HEK293 (cell line): ENCODE results near the gene PADI2.

Source experiments
- CTCF ChIA-PET: fragments of 350-600 bp; formaldehyde crosslinking; extraction: SDS; loops from one replicate; lab custom pipeline; 2021; ENCODE audit warnings: antibody characterized with exemption; lab: Yijun Ruan, JAX
- POLR2A ChIA-PET: fragments of 300-600 bp; formaldehyde crosslinking; extraction: SDS; loops from one replicate; lab custom pipeline; 2020; ENCODE audit warnings: antibody characterized with exemption, inconsistent platforms; lab: Yijun Ruan, JAX
- H3K27ac ChIP-seq: fragments of 200-500 bp; sonication (Bioruptor generic); 2 replicates; pipeline ENCODE4 v1.5.1; 2014; ENCODE audit warnings: low read depth, low read length, control low read depth, inconsistent platforms; ENCODE audit errors: extremely low read depth
- H3K36me3 ChIP-seq, 2 experiments: fragments of 200-500 bp in 1 of 2; sonication (Bioruptor generic) in 1 of 2; 1 replicate in 1 of 2; 2 replicates in 1 of 2; pipeline ENCODE4 v1.5.1; 2014 to 2017; ENCODE audit warnings: inconsistent platforms in 2 of 2, low read length in 2 of 2; ENCODE audit not compliant: control insufficient read depth in 2 of 2, insufficient read depth in 1 of 2
- H3K4me1 ChIP-seq: fragments of 200-500 bp; sonication (Bioruptor generic); 2 replicates; pipeline ENCODE4 v1.5.1; 2014; ENCODE audit warnings: mild to moderate bottlenecking, low read length, inconsistent platforms; ENCODE audit not compliant: control insufficient read depth, insufficient read depth
- H3K4me3 ChIP-seq: 2 replicates; pipeline ENCODE4 v1.5.1; 2011; ENCODE audit warnings: low read depth, mild to moderate bottlenecking, control low read depth, low read length, moderate library complexity
- H3K9me3 ChIP-seq: fragments of 200-500 bp; sonication (Bioruptor generic); 2 replicates; pipeline ENCODE4 v1.5.1; 2014; ENCODE audit warnings: low read depth, low read length, inconsistent platforms; ENCODE audit not compliant: control insufficient read depth, insufficient read depth
- PRDM1 ChIP-seq: fragments of 450-650 bp; formaldehyde crosslinking; IDR thresholded peaks from 2 replicates; pipeline ENCODE4; 2016; ENCODE audit warnings: missing biosample characterization, missing genetic modification characterization
- RBAK ChIP-seq: fragments of 450-650 bp; formaldehyde crosslinking; IDR thresholded peaks from 2 replicates; pipeline ENCODE4 v1.5.1; 2016; ENCODE audit warnings: missing biosample characterization, missing genetic modification characterization
- ZFP69B ChIP-seq: fragments of 450-650 bp; formaldehyde crosslinking; IDR thresholded peaks from 2 replicates; pipeline ENCODE4 v1.5.1; 2016; ENCODE audit warnings: missing biosample characterization, missing genetic modification characterization
- ZNF133 ChIP-seq: fragments of 450-650 bp; formaldehyde crosslinking; IDR thresholded peaks from 2 replicates; pipeline ENCODE4 v1.5.1; 2016; ENCODE audit warnings: missing biosample characterization, missing genetic modification characterization
- ZNF292 ChIP-seq: fragments of 450-650 bp; formaldehyde crosslinking; IDR thresholded peaks from 2 replicates; pipeline ENCODE4 v1.5.1; 2016; ENCODE audit warnings: low read depth, missing biosample characterization, missing genetic modification characterization, borderline replicate concordance
- ZNF311 ChIP-seq: fragments of 450-650 bp; formaldehyde crosslinking; IDR thresholded peaks from 2 replicates; pipeline ENCODE4 v1.5.1; 2017; ENCODE audit warnings: missing biosample characterization, missing genetic modification characterization, borderline replicate concordance
- ZNF426 ChIP-seq: fragments of 450-650 bp; formaldehyde crosslinking; IDR thresholded peaks from 2 replicates; pipeline ENCODE4 v1.5.1; 2017; ENCODE audit warnings: missing biosample characterization, missing genetic modification characterization, mild to moderate bottlenecking, inconsistent platforms, moderate library complexity
- ZNF510 ChIP-seq: fragments of 450-650 bp; formaldehyde crosslinking; IDR thresholded peaks from 2 replicates; pipeline ENCODE4 v1.5.1; 2018; ENCODE audit warnings: mild to moderate bottlenecking, missing genetic modification characterization, missing biosample characterization; ENCODE audit not compliant: insufficient replicate concordance
- ZNF549 ChIP-seq: fragments of 450-650 bp; IDR thresholded peaks from 2 replicates; pipeline ENCODE4 v1.5.1; 2018; ENCODE audit warnings: missing biosample characterization, missing genetic modification characterization, mild to moderate bottlenecking, inconsistent platforms, moderate library complexity
- ZNF707 ChIP-seq: fragments of 450-650 bp; formaldehyde crosslinking; IDR thresholded peaks from 2 replicates; pipeline ENCODE4 v1.5.1; 2016; ENCODE audit warnings: missing biosample characterization, missing genetic modification characterization
- ZNF777 ChIP-seq: fragments of 450-650 bp; formaldehyde crosslinking; IDR thresholded peaks from 2 replicates; pipeline ENCODE4 v1.5.1; 2017; ENCODE audit warnings: missing biosample characterization, missing genetic modification characterization, borderline replicate concordance
- ZNF837 ChIP-seq: fragments of 450-650 bp; formaldehyde crosslinking; IDR thresholded peaks from 2 replicates; pipeline ENCODE4 v1.5.1; 2016; ENCODE audit warnings: missing biosample characterization, missing genetic modification characterization
- TF ChIP-seq, protein P1 (sequence below): fragments of 450-650 bp; formaldehyde crosslinking; IDR thresholded peaks from 2 replicates; pipeline ENCODE4 v1.5.1; 2016; ENCODE audit warnings: missing biosample characterization, missing genetic modification characterization
- TF ChIP-seq, protein P2 (sequence below): fragments of 450-650 bp; formaldehyde crosslinking; IDR thresholded peaks from 2 replicates; pipeline ENCODE4 v1.5.1; 2016; ENCODE audit warnings: missing biosample characterization, missing genetic modification characterization, borderline replicate concordance
- TF ChIP-seq, protein P3 (sequence below): fragments of 450-650 bp; formaldehyde crosslinking; IDR thresholded peaks from 2 replicates; pipeline ENCODE4 v1.5.1; 2017; ENCODE audit warnings: missing biosample characterization, mild to moderate bottlenecking, missing genetic modification characterization, moderate library complexity
- TF ChIP-seq, protein P4 (sequence below): fragments of 450-650 bp; IDR thresholded peaks from 2 replicates; pipeline ENCODE4 v1.5.1; 2018; ENCODE audit warnings: missing biosample characterization, mild to moderate bottlenecking, missing genetic modification characterization
- TF ChIP-seq, protein P5 (sequence below): fragments of 450-650 bp; formaldehyde crosslinking; IDR thresholded peaks from 2 replicates; pipeline ENCODE4 v1.5.1; 2016; ENCODE audit warnings: missing biosample characterization, missing genetic modification characterization

The PADI2 gene

DNA sequence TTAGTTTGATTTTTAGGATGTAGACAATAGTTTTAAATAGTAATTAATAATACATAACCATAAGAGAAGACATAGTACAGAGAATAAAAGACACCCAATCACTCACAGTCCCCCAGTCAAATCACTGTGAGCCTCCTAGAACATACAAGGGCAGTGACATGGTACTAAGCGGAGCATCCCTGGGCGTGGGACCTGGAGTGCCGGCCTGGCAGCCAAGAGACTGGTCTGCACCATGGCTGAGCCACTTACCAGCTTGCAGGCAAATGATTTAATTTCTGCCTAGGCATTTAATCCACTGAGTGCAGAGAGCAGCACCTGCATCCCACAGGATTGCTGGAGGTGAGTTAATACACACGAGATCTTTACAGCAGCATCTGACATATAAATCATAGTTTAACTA is 85.8 kb downstream of the PADI2 start:
- Histone ChIP-seq H3K36me3 (peaks cover 33 to 81% of the 10 kb centered on the region in 2 experiments), H3K9me3 (no peaks in the 10 kb centered on the region), H3K27ac (no peak overlapping the region), H3K4me3 (no peak overlapping the region), H3K4me1 (no peaks in the 10 kb centered on the region)
- TF ChIP-seq, protein P1, sequence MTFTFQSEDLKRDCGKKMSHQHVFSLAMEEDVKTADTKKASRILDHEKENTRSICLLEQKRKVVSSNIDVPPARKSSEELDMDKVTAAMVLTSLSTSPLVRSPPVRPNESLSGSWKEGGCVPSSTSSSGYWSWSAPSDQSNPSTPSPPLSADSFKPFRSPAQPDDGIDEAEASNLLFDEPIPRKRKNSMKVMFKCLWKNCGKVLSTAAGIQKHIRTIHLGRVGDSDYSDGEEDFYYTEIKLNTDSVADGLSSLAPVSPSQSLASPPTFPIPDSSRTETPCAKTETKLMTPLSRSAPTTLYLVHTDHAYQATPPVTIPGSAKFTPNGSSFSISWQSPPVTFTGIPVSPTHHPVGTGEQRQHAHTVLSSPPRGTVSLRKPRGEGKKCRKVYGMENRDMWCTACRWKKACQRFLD (tag by site-specific recombination), result no peak
- TF ChIP-seq ZNF777, result no peak
- TF ChIP-seq ZNF292 (tag by site-specific recombination), result no peak
- TF ChIP-seq, protein P2, sequence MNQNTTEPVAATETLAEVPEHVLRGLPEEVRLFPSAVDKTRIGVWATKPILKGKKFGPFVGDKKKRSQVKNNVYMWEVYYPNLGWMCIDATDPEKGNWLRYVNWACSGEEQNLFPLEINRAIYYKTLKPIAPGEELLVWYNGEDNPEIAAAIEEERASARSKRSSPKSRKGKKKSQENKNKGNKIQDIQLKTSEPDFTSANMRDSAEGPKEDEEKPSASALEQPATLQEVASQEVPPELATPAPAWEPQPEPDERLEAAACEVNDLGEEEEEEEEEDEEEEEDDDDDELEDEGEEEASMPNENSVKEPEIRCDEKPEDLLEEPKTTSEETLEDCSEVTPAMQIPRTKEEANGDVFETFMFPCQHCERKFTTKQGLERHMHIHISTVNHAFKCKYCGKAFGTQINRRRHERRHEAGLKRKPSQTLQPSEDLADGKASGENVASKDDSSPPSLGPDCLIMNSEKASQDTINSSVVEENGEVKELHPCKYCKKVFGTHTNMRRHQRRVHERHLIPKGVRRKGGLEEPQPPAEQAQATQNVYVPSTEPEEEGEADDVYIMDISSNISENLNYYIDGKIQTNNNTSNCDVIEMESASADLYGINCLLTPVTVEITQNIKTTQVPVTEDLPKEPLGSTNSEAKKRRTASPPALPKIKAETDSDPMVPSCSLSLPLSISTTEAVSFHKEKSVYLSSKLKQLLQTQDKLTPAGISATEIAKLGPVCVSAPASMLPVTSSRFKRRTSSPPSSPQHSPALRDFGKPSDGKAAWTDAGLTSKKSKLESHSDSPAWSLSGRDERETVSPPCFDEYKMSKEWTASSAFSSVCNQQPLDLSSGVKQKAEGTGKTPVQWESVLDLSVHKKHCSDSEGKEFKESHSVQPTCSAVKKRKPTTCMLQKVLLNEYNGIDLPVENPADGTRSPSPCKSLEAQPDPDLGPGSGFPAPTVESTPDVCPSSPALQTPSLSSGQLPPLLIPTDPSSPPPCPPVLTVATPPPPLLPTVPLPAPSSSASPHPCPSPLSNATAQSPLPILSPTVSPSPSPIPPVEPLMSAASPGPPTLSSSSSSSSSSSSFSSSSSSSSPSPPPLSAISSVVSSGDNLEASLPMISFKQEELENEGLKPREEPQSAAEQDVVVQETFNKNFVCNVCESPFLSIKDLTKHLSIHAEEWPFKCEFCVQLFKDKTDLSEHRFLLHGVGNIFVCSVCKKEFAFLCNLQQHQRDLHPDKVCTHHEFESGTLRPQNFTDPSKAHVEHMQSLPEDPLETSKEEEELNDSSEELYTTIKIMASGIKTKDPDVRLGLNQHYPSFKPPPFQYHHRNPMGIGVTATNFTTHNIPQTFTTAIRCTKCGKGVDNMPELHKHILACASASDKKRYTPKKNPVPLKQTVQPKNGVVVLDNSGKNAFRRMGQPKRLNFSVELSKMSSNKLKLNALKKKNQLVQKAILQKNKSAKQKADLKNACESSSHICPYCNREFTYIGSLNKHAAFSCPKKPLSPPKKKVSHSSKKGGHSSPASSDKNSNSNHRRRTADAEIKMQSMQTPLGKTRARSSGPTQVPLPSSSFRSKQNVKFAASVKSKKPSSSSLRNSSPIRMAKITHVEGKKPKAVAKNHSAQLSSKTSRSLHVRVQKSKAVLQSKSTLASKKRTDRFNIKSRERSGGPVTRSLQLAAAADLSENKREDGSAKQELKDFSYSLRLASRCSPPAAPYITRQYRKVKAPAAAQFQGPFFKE (tag by site-specific recombination), result no peak
- TF ChIP-seq RBAK, result no peak
- TF ChIP-seq, protein P3, sequence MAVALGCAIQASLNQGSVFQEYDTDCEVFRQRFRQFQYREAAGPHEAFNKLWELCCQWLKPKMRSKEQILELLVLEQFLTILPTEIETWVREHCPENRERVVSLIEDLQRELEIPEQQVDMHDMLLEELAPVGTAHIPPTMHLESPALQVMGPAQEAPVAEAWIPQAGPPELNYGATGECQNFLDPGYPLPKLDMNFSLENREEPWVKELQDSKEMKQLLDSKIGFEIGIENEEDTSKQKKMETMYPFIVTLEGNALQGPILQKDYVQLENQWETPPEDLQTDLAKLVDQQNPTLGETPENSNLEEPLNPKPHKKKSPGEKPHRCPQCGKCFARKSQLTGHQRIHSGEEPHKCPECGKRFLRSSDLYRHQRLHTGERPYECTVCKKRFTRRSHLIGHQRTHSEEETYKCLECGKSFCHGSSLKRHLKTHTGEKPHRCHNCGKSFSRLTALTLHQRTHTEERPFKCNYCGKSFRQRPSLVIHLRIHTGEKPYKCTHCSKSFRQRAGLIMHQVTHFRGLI (tag by site-specific recombination), result no peak
- no peak for TF ChIP-seq ZNF510
- TF ChIP-seq ZNF133 (tag by site-specific recombination), result no peak
- no peak for TF ChIP-seq PRDM1
- no peak for TF ChIP-seq ZFP69B (tag by site-specific recombination)
- no peak for TF ChIP-seq ZNF837 (tag by site-specific recombination)
- no peak for TF ChIP-seq ZNF426 (tag by site-specific recombination)
- no peak for TF ChIP-seq ZNF707 (tag by site-specific recombination)
- no peak for TF ChIP-seq ZNF311 (tag by site-specific recombination)
- TF ChIP-seq, protein P4, sequence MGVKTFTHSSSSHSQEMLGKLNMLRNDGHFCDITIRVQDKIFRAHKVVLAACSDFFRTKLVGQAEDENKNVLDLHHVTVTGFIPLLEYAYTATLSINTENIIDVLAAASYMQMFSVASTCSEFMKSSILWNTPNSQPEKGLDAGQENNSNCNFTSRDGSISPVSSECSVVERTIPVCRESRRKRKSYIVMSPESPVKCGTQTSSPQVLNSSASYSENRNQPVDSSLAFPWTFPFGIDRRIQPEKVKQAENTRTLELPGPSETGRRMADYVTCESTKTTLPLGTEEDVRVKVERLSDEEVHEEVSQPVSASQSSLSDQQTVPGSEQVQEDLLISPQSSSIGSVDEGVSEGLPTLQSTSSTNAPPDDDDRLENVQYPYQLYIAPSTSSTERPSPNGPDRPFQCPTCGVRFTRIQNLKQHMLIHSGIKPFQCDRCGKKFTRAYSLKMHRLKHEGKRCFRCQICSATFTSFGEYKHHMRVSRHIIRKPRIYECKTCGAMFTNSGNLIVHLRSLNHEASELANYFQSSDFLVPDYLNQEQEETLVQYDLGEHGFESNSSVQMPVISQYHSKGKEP (tag by site-specific recombination), result no peak
- TF ChIP-seq ZNF549 (tag by site-specific recombination), result no peak
- TF ChIP-seq, protein P5, sequence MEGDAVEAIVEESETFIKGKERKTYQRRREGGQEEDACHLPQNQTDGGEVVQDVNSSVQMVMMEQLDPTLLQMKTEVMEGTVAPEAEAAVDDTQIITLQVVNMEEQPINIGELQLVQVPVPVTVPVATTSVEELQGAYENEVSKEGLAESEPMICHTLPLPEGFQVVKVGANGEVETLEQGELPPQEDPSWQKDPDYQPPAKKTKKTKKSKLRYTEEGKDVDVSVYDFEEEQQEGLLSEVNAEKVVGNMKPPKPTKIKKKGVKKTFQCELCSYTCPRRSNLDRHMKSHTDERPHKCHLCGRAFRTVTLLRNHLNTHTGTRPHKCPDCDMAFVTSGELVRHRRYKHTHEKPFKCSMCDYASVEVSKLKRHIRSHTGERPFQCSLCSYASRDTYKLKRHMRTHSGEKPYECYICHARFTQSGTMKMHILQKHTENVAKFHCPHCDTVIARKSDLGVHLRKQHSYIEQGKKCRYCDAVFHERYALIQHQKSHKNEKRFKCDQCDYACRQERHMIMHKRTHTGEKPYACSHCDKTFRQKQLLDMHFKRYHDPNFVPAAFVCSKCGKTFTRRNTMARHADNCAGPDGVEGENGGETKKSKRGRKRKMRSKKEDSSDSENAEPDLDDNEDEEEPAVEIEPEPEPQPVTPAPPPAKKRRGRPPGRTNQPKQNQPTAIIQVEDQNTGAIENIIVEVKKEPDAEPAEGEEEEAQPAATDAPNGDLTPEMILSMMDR, result no peak
- POLR2A ChIA-PET, result no interaction called here
- CTCF ChIA-PET, result interaction anchor here (1.1 to 2.3 kb wide), 4 partner anchors 10 to 82 kb away, joined by 5 to 6 read pairs (median 6); no protein-coding TSS in a partner anchor
